HUES64 (cell line): ENCODE results near the gene KCTD3. TPM values are rescaled to one million over a fixed set of nuclear protein-coding genes. Genes with fewer than 3 reads are reported as not detected.
A peak's percentile ranks its signal among the peaks of the same experiment; 100 is the strongest.

Experiments used
- H3K27ac ChIP-seq: 2 replicates; pipeline ENCODE4 v1.7.0; 2013; ENCODE audit warnings: low read depth, low read length, inconsistent platforms
- H3K27me3 ChIP-seq: 2 replicates; pipeline ENCODE4 v1.6.1; 2013; ENCODE audit warnings: mild to moderate bottlenecking, low read length; ENCODE audit not compliant: insufficient read depth
- H3K36me3 ChIP-seq: 2 replicates; pipeline ENCODE4 v1.6.1; 2013; ENCODE audit warnings: mild to moderate bottlenecking, low read length; ENCODE audit not compliant: insufficient read depth
- H3K4me1 ChIP-seq: 2 replicates; pipeline ENCODE4 v1.6.1; 2013; ENCODE audit warnings: mild to moderate bottlenecking, low read length, moderate library complexity; ENCODE audit not compliant: insufficient read depth
- H3K4me3 ChIP-seq: 2 replicates; pipeline ENCODE4 v1.5.1; 2013; ENCODE audit warnings: mild to moderate bottlenecking, low read length, moderate library complexity
- H3K9ac ChIP-seq: 2 replicates; pipeline ENCODE4 v1.6.1; 2013; ENCODE audit warnings: mild to moderate bottlenecking, low read depth, low read length
- H3K9me3 ChIP-seq: 2 replicates; pipeline ENCODE4 v1.6.1; 2013; ENCODE audit warnings: low read depth, low read length; ENCODE audit not compliant: insufficient read depth
- WGBS: fragments of 150-250, 120-280 bp; methylation state at CpG from one replicate; pipeline ENCODE4 v1.1.7; 2013; ENCODE audit warnings: missing lambda C conversion rate; 5-methylcytosine and 5-hydroxymethylcytosine counted together
- polyA plus RNA-seq, 2 experiments: library from polyadenylated mRNA; stranded (reverse); fragments of 50-300 nt; gene quantifications; one replicate each; pipeline ENCODE4 v1.2.3, GENCODE V29; 2013

The KCTD3 gene
- 42.2 TPM for polyA plus RNA-seq (2013, experiment 1 of 2)
- polyA plus RNA-seq (2013, experiment 2 of 2), result 41.8 TPM

DNA sequence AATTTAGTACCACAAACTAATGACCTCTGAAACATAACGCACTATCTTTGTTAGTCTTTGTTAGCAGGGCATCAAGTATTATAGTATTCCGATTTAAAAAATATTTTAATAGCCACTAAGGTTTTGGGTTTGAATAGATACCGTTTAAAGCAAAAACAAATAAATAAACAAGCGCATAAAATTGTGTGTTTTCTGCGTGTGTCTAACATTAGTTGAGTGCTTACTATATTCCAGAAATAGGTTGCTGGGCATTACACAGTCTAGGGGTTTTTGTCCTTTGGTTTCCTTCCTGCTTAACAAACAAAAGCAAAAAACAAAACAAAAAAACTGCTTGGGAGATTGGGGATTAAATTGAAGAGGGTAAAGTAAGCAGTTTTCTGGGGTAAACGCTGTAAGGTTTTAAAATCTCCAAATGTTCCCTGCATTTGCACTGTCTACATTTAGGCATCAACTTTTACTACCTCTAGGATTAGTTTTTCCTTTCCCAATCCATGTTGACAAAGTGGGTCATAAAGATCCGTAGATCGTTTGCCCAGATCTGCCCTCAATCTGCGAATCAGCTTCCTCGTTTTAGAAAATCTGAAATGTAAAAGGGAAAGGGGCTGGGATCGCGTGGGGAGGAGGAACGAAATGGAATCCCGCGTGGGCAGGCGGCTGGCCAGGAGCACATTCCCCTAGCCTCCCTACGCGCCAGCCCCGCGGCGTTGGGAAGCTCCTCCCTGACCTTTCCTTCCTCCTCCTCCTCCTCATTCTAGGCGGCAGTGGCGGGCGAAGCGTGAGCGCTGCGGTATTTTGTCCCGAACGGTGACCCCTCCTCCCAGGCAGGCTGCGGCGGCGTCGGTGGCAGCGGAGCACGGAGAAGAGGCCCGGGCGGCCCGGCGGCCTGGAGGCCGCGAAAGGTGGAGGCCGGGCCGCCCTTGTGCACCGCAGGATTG, at the start of gene KCTD3:
TSS of gene KCTD3 (plus strand) at position 749 of the 935 bp plus-strand sequence. CDS start 382 bp downstream, outside the sequence.
- Histone ChIP-seq H3K4me1 (peaks cover 17% of the 10 kb centered on the region; the same call in 1 of the 2 replicates), H3K27ac (peak within 1 kb of the TSS; percentile 68), H3K9ac (peak within 1 kb of the TSS; percentile 88), H3K27me3 (no peaks in the 10 kb centered on the region), H3K36me3 (no peaks in the 10 kb centered on the region), H3K4me3 (peak within 1 kb of the TSS; percentile 77), H3K9me3 (no peaks in the 10 kb centered on the region)
- WGBS, result under 1% methylated on average over 39 of the region's 44 CpGs

DNA sequence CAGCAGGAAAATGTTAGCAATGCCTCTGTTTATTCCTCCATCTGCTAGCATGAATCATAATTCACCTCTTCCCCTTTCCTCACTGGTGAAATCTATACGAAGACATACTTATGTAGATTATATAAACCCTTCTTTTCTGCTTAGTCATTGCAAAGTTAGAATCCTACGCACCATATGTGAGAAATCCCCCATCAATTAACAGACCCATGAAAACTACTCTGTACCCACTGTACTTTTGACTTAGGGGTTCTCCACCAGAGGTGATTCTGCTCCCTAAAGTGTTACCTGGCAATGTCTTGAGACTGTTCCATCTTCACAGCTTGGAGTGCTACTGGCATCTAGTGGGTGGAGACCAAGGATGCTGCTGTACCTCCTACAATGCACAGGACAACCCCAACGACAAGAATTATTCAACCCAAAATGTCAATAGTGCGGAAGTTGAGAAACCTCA, 49.6 kb upstream of the KCTD3 start:
- Histone ChIP-seq H3K27ac (no peak overlapping the region), H3K27me3 (no peaks in the 10 kb centered on the region), H3K4me1 (no peaks in the 10 kb centered on the region), H3K36me3 (no peaks in the 10 kb centered on the region), H3K9me3 (no peaks in the 10 kb centered on the region), H3K9ac (no peak overlapping the region), H3K4me3 (no peak overlapping the region)
- 75% methylated on average over 4 of the region's 4 CpGs for WGBS

DNA sequence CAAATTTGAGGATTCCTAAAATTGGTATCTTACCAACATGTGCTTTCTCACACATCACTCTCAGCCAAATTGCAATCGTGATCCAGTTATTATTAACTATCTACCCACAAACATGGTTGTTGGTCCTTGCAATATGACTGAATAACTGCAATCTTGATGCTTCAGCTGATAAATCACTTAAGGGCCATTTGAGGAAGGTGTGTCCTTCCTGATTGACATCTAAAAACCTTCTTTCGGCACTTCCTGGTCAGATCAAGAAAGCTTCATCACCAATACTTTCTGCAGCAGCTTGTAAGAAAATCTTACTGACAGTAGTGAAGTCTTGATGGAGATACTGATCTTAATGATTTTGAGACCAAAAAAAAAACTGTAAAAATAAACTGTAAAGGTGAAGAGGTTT, 48.5 kb upstream of the KCTD3 start:
- H3K9ac ChIP-seq, result no peak overlapping the region
- H3K36me3 ChIP-seq, result no peaks in the 10 kb centered on the region
- H3K27ac ChIP-seq, result no peak overlapping the region
- H3K9me3 ChIP-seq, result no peaks in the 10 kb centered on the region
- no peaks in the 10 kb centered on the region for H3K27me3 ChIP-seq
- no peaks in the 10 kb centered on the region for H3K4me1 ChIP-seq
- no peak overlapping the region for H3K4me3 ChIP-seq
- WGBS, result 94% methylated on average over 2 of the region's 2 CpGs

DNA sequence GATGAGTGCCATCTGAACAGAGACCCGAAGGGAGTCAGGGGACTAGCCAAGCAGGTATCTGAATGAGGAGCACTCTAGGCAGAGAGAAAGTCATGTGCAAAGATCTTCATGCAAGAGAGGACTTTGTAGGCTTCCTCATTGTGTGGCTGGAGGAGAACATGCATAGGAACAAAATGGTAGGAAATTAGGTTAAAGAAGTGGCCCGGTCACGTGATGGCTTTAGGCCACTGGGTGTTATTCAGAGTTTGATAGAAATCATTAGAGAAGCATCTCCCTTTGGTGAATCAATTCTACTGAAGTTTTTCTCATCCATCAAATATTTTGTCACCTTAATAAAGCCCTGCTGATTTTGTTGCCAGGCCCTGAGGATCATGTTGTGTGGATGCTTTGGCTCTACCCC, 45.8 kb upstream of the KCTD3 start:
- Histone ChIP-seq H3K27ac (no peak overlapping the region), H3K9me3 (no peaks in the 10 kb centered on the region), H3K27me3 (no peaks in the 10 kb centered on the region), H3K4me1 (no peaks in the 10 kb centered on the region), H3K36me3 (no peaks in the 10 kb centered on the region), H3K4me3 (no peak overlapping the region), H3K9ac (no peak overlapping the region)
- WGBS, result 96% methylated on average over 3 of the region's 3 CpGs

DNA sequence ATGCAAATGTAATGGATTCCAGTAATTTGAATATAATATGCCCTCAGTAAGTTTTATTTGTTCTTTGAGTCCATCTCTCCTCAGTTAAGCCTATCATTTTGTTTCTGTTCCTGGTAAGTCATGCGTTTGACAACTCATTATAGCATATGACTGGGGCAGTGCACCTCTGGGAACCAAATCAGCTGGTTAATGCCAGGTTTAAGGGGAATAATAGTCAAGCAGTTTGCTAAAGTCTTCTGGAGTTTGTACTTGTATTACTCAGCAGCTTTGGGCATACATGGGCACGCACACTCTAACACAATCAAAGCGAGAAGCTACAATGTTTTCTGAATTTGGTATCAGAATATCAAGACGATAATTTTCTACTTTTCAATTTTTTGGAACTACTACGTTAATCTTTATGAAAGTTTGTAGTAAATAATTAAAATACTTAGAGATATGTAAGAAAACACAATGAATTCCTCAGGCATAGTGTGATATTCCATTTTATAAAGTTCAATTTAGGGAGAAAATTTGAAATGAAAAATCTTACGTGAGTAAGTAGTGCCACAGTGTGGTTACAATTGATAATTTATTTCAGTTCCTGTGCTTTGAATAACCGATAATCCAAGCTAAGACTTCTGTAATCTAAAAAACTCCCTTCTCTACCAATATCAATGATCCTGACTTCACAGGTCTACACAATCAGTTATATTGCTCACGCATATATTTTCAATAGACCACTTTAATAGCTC, 43.8 kb upstream of the KCTD3 start:
- Histone ChIP-seq H3K36me3 (no peaks in the 10 kb centered on the region), H3K9me3 (no peaks in the 10 kb centered on the region), H3K4me1 (no peaks in the 10 kb centered on the region), H3K9ac (no peak overlapping the region), H3K27ac (no peak overlapping the region), H3K4me3 (no peak overlapping the region), H3K27me3 (no peaks in the 10 kb centered on the region)
- 93% methylated on average over 6 of the region's 8 CpGs for WGBS

DNA sequence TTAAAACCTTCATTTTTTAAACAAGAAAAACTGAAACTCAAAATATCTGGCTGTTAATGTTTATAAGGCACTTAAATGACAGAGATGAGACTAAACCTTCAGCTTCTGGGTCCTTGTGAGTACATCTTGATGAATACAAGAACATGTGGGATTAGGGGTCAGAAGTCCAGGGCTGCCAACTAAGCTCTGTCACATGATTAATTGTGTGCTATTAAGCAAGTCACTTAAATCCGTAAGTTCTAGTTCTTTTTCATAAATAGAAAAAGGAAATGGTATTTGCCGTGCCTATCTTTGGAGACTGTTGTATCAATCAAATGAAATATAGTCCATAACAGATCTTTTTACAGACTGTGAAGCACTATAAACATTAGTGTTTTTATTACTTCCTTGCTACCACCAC, 43.2 kb upstream of the KCTD3 start:
- no peaks in the 10 kb centered on the region for H3K4me1 ChIP-seq
- no peak overlapping the region for H3K27ac ChIP-seq
- WGBS, result 67% methylated on average over 1 of the region's 2 CpGs
- no peaks in the 10 kb centered on the region for H3K9me3 ChIP-seq
- H3K4me3 ChIP-seq, result no peak overlapping the region
- H3K36me3 ChIP-seq, result no peaks in the 10 kb centered on the region
- no peak overlapping the region for H3K9ac ChIP-seq
- H3K27me3 ChIP-seq, result no peaks in the 10 kb centered on the region

DNA sequence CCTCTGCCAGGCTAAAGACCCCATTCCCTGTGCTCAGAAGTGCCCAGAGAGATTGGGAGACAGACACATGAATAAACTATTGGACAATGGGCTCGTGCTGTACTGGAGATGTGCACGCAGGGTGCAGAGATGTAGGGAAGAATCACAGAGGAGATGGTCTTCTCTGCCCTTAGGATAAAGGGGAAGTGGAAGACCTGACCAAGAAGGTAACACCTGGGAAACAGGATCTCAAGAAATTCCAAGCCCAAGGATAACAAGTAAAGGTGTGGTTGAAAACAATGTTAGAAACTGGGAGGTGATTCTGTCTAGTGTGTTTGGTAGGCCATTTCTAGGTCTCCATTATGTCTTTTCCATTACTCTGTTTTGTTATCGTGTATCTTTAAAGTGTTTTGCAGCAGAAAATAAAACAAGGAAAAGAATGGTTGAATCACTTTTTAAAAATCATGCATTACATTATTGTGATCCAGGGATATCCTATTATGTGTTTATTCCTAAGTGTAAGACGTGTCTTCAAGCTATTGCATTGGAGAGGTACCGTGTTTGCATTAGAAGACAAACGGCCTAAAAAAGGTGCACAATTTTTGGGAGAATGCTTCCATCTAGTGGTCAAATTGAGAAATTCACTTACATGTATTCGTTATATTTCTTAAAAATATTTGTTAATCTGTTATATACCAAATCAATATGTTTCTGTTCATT, 40.8 kb upstream of the KCTD3 start:
- Histone ChIP-seq H3K9me3 (no peaks in the 10 kb centered on the region), H3K4me3 (no peak overlapping the region), H3K36me3 (no peaks in the 10 kb centered on the region), H3K9ac (no peak overlapping the region), H3K27me3 (no peaks in the 10 kb centered on the region), H3K27ac (no peak overlapping the region), H3K4me1 (no peaks in the 10 kb centered on the region)
- 57% methylated on average over 6 of the region's 7 CpGs for WGBS

DNA sequence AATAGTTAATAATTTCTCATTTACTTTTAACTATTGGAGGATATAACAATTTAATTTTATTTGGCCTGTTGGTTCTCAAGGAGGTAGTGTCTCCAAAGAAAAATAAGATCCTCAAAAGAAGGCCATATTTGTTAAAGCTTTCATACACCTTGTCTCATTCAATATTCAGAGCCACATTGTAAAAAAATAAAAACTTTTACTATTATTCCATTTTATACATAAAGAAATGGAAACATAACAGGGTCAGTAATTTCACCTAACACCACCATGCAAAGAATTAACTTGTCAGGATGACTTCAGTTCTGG, 40.3 kb upstream of the KCTD3 start:
- no peak overlapping the region for H3K9ac ChIP-seq

DNA sequence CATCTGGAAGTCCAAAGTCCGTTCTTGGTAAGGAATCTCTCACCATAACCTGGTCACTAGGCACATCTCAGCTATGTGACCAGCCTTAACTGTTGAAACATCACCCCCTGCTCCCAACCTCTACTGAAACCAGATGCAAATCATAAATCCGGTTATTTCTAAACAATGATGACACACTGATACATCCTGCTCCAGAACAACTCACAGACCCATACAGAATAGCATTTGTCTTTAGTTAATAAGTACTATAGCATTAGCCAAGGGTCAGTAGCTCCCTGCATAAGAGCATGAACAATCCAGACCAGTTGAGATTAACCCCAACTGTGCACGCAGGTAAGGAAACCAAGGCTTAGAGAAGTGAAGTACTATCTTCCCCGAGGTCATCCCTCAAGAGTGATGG, 38.0 kb upstream of the KCTD3 start:
- no peak overlapping the region for H3K9ac ChIP-seq
- H3K27me3 ChIP-seq, result no peaks in the 10 kb centered on the region
- no peak overlapping the region for H3K4me3 ChIP-seq
- no peaks in the 10 kb centered on the region for H3K9me3 ChIP-seq
- H3K27ac ChIP-seq, result no peak overlapping the region
- H3K36me3 ChIP-seq, result no peaks in the 10 kb centered on the region
- H3K4me1 ChIP-seq, result no peaks in the 10 kb centered on the region
- WGBS, result 86% methylated on average over 4 of the region's 4 CpGs

More for the DNA sequence above, 40.3 kb upstream of the KCTD3 start:
- Histone ChIP-seq H3K27me3 (no peaks in the 10 kb centered on the region), H3K4me1 (no peaks in the 10 kb centered on the region), H3K4me3 (no peak overlapping the region), H3K9me3 (no peaks in the 10 kb centered on the region), H3K27ac (no peak overlapping the region), H3K36me3 (no peaks in the 10 kb centered on the region)

DNA sequence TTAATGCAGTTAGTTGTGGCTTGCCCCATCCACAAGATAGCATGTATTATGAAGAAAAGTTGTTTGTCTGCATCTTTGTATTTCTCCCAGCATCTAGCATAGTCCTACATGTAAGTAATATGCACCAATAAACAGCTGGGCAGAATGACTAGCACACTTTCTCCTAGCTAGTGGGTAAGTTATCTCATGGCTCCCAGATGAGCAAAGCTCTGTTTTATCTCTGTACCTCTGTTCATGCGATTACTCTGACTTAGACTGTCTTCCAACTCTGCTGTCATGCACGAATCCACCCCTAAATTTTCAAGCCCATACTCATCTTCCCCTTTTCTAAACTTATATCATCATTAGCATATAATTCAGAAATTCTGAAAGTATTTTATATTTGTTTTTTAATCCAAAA, 37.5 kb upstream of the KCTD3 start:
- Histone ChIP-seq H3K27ac (no peak overlapping the region), H3K4me3 (no peak overlapping the region)
- WGBS, result 82% methylated on average over 2 of the region's 2 CpGs

More for the DNA sequence above, 37.5 kb upstream of the KCTD3 start:
- Histone ChIP-seq H3K4me1 (no peaks in the 10 kb centered on the region), H3K36me3 (no peaks in the 10 kb centered on the region), H3K9me3 (no peaks in the 10 kb centered on the region), H3K9ac (no peak overlapping the region), H3K27me3 (no peaks in the 10 kb centered on the region)
